HG03469 (cell line): ENCODE measurements around the gene BACH2.
"Not testable (repeated sequence)": the region's sequence is repeated elsewhere in the genome, so short reads cannot be mapped to it uniquely, and the experiment has no call there.

Experiments used
- ATAC-seq: cut with Tn5 transposase; IDR thresholded peaks from one replicate; pipeline ENCODE4 v1.9.1; 2021; ENCODE audit warnings: mild to moderate bottlenecking, moderate library complexity, moderate number of reproducible peaks; ENCODE audit not compliant: unreplicated experiment

Gene BACH2

DNA sequence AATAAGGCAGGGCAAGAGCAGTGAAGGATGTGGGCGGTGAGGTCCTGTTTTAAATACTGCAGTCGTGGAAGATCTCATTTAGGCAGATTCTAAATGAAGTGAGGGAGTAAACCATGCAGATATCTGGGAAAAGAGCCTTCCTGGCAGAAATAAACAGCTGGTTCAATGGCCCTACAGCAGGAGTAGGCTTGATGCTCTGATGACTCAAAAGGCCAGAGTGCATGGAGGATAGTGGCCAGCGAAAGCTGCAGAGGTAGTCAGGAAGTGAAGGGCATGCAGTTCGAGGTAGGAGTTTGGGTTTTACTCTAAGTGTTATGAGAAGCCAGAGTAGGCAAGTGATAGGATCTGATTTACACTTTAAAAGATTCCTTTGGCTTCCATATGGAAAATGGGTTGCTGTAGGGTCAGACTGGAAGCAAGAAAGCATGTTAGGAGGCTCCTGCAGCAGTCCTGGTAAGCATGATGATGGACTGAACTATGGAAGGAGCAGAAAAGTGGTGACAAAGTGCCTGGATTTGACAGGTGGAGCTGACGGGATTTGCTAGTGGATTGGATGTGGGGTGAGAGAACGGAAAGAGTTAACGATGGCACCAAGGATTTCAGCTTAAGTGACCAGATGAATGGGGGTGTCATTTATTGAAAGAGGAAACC, 252.3 kb downstream of the BACH2 start:
- ATAC-seq: no peak

DNA sequence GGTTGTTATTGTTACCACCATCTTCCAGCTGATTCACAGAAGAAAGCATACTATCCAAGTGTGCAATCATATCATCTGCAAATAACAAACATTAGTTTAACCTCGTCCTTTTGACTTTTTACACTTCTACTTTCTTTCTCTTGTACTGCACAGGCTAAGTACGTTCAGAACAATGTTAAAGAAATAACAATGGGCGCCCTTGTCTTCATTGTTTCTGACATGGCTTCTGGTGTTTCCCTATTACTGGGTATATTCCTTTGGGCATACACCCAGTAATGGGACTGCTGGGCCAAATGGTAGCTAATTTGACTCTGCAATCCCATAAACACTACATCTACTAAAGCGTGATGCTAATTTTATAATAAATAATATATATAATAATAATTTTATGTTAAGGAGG, 255.7 kb downstream of the BACH2 start:
- ATAC-seq: no peak

DNA sequence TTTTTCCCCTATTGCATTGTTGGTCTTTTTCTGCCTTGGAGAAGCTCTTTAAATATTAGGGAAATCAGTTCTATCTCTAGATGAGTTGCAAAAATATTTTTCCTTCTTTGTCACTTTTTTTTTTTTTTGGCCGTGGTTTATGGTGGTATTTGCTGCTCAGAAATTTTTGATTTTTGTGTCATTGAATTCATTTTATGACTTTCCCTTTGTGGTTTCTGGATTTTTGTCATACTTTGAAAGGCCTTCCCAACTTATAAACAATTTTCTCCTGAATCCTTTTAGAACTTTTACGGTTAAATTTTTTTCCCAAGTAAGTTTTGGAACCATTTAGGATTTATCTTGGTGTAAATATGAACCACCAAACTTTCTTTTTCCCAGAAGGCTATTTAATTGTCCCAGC, 256.7 kb downstream of the BACH2 start:
- no peak for ATAC-seq

DNA sequence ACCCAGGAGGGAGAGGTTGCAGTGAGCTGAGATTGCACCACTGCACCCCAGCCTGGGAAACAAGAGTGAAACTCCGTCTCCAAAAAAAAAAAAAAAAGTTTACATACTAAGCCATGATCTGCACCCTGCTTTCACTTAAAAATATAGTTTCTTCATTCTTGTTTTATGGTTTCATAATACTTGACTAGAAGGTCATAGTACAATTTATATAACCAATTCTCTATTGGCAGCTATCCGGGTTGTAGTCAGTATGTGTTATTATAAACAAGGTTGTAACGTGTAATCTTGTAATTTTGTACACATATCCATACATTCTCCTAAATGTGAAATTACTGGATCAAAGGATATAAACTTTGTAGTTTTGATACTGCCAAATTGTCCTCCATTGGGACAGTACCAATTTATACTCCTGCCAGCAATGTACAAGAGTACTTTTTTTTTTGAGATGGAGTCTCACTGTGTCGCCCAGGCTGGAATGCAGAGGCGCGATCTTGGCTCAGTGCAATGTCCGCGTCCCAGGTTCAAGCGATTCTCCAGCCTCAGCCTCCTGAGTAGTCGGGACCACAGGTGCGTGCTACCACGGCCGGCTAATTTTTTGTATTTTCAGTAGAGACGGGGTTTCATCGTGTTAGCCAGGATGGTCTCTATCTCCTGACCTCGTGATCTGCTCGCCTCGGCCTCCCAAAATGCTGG, 257.5 kb downstream of the BACH2 start:
- ATAC-seq: no peak

DNA sequence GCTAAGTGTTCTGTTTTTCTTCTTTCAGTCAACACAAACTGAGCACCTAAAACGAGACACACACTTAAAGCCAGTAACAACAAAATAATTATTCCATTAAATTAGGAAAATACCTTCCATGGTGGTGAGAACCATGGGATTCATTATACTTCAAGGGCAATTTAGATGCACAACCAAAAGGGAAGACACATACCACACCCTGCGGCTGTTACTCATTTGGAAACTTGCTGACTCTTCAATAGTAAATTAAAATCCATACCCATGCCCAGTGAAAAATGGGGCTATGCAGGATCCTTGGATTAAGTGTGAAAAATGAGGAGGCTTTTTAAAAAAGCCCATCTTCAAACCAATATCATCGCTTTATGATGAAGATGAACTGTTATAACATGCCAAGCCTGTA, 259.7 kb downstream of the BACH2 start:
- no peak for ATAC-seq

DNA sequence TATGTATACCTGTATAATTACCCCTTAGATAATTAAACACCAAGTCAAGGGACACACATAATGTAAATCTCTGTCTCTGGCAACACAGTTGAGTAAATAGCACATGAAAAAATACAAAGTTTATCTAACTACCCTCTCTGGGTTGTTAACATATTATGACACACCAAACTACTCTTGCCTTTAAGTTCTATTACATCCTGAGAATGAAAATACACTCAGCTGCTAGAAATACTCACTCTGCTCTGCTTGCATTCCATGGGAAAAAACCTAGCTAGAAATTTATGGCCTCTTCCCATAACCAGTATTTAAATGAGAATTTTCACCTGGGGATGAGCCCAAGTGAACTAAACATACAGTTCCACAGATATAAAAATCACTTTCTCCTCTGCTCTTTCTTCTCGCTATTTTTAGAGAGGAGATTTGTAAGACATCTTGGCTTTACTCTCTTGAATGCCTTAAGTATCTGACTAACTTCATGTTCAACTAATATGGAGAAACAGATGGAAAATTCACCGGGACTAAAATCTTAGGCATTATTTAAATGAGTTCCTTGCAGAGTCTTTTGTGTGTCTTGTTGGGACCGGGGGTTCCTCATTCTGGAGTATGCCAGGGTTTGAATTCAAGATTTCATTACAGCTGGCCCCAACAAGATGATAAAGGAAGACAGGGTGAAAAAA, 261.5 kb downstream of the BACH2 start:
- no peak for ATAC-seq

DNA sequence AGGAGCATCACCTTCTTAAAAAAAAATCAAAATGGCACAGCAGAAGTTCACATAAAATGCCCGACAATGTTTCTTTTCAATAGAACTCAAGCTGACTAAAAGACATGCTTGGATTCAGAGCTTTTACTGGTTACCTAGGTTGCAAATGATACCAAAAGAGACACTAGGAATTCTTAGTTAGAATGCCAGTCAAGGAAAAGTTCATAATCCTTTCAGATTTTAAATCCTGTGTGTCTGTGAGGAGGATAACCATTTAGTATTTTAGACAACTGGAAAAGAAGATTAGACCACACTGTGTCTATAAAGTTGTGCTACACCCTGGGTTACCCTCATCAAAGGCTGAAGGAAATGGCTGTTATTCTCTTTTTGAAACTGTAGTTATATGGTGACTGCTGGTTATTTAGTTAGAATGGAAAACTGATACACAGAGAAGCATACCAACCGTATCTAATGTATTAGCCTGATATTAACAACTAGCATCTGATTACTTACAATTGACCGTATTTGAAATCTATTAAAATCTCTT, 262.8 kb downstream of the BACH2 start:
- ATAC-seq: no peak

DNA sequence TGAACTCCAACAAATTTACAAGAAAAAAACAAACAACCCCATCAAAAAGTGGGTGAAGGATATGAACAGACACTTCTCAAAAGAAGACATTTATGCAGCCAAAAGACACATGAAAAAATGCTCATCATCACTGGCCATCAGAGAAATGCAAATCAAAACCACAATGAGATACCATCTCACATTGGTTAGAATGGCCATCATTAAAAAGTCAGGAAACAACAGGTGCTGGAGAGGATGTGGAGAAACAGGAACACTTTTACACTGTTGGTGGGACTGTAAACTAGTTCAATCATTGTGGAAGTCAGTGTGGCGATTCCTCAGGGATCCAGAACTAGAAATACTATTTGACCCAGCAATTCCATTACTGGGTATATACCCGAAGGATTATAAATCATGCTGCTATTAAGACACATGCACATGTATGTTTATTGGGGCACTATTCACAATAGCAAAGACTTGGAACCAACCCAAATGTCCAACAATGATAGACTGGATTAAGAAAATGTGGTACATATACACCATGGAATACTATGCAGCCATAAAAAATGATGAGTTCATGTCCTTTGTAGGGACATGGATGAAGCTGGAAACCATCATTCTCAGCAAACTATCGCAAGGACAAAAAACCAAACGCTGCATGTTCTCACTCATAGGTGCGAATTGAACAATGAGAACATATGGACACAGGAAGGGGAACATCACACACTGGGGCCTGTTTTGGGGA, 264.0 kb downstream of the BACH2 start:
- not testable (repeated sequence) for ATAC-seq

DNA sequence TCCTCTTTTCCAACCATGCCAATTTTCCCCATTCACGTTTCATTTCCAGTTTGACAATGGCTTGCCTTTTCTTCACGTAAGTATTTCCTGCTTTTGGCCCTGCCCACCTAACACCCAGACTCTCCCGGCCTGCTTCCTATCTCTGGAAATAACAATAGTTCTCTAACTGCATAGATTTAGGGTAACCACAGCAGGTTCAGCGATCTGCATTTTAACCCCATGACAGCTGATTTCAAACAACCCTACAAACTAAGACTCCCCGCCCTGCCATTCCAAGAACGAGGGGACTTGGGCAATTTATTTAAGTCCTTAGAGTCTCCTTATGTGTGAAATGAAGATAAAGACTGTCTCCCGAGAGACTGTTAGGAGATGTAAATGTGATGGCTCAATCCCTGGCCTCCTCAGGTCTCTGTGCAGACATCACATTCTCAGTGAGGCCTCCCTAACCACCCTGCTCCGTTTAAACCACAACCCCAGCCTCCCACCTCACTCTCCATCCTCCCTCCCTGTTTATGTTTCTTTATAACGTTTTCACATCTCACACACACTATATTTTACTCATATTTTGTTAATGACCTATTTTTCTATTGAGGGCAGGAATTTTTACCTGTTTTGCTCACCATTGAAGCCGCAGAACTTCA, 267.5 kb downstream of the BACH2 start:
- no peak for ATAC-seq

DNA sequence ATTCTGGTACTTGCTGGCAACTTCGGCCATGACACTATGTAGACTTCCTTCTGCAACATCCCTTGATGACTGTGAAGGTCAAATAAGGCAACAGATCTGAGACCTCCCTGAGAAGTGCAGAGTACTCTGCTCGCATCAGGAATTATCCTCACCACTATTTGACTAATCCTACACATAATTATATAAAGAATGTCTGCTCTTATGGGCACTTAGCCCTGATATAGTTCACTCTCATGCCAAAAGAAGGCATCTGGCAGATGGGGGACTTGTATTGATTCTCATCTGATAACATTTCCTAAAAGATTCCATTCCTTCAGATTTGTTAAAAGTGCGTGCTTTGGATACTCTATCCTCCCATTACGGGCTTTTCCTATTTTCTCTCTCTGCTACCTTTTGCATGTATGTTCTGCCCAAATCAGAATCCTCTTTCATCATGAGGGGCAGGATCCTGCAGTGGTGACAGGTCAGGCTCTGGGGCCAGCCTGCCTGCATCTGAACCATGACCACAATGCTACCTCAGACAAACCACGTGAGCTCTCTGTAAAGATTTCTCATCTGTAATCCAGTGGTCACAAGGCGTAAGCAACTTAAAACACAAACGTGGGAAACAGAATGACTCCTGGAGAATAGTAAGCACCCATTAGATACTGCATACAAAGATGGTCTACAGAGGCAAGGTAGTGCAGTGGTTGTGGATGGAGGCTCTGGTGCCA, 268.4 kb downstream of the BACH2 start:
- ATAC-seq: no peak

DNA sequence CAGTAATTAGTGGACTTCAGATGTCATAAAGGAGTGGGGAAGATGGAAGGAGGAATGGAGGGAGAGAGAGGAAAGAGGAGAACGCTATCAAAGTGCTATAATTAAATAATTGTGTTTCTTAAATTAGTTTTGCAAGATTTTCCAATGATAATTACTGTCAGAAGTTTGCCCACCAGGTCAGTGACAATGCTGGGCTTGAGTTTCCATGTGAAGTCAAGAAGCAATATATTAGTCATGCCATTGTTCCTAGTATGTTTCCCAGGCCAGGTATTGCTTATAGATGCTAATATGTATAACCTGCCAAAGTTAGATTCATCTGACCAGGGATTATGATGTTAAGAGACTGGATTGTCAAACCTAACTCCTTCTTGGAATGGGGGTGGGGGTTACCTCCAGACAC, 270.4 kb downstream of the BACH2 start:
- no peak for ATAC-seq

DNA sequence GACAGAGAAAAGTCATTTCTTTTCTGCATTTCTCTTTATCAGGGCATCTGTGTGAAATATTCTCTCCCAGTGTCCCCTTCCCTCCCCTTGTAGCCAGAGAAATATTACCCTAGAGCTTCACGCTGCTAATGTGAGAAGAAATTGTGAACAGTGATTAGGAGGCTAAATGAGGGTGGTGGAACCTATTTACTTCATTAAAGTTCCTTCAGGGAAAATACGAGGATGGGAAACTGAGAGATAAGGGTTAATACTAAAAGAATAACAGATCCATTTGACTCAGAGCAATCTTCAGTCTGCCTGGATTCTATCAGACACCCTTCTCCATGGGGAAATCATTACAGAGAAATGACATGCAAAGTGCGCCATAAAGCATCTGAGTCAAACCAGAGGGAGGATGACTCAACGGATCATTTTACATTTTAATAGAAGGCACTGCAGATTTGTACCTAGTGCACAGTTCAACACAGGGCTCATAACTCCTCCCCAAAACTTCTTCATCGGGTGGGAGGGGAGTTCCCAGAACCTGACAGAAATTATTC, 271.1 kb downstream of the BACH2 start:
- no peak for ATAC-seq

DNA sequence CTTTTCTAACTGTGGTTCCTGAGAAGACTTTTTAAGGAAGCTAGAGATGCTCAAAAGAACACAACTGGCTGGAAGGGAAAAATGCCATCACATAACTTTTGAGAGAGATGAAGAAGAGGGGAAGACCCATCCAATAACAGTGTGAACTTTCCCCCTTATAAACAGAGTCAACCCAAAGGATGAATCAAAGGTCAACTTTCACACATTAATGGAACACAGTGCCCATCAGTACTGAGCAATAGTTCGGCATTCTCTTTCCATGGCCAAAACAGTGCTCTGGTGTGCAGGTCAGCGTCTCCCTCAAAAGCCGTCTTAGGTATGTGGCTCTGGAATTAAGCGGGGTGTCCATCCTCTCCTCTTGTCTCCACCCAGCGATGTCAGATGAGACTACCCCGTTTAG, 272.0 kb downstream of the BACH2 start:
- no peak for ATAC-seq

DNA sequence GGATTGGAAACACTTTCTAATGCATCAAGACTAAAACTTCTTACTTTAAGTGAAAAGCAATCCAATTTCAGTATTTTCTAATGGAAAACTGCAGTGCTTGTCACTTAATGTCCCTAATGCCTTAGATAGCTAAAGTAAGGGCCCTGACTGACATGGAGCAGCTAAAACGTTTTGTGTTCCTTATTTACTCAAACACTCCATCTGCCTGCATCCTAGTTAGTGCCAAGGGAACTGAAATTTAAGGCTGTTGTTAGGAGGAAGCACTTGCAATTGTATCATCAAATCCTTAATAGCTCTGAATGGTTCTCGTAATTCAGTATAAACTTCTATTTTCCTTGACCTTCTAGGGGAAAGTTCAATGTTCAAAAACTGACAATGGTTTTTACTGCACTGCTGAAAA, 274.9 kb downstream of the BACH2 start:
- no peak for ATAC-seq

DNA sequence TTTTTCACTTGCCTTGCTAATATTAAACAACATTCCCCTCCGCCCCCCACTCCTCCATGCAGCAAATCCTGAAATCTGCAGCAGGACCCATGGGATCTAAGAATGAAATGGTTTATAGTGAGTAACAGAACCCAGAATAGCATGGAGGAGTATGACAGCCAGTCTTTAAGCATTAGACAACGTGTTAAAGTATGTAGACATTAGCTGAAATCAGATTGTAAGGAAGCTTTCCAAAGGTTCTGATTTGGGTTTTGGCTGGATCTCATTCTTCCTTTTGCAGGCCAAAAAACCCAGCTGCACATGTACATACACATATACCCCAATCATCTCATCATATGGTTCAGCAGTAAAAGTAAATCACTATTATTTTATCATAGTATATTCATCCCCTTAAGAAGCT, 275.9 kb downstream of the BACH2 start:
- ATAC-seq: no peak

DNA sequence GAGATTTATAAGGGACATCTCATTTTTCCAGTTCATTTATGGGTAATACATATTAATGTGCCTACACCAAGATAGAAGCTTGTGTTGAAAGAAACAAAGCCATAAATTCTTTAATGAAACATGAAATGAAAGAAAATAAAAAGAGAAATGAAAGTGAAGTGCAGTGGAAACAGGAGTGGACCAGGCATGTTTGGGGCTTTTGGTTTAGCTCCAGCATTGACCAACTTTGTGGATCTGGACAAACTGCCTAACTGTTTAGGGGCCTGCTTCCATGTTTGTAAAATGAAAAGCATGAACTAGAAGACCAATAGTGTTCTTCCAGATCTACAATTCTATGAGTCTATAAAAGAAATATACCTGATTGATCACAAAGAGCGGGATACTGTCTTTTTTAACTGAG, 277.4 kb downstream of the BACH2 start:
- no peak for ATAC-seq

DNA sequence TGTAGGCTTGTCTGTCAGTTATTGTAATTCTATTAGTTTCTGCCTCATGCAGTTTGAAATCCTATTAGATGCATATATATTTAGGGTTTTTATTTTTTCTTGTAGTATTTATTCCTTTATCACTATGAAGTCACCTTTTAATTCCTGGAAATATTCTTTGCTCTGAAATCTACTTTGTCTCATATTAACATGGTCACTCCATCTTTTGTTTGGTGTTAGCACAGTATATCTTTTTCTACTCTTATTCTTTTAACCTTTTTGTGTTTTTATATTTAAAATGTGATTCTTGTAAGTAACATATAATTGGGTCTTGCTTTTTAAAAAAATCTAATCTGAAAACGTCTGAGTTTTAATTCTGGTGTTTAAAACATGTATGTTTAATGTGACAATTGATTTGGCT, 280.8 kb downstream of the BACH2 start:
- ATAC-seq: no peak

DNA sequence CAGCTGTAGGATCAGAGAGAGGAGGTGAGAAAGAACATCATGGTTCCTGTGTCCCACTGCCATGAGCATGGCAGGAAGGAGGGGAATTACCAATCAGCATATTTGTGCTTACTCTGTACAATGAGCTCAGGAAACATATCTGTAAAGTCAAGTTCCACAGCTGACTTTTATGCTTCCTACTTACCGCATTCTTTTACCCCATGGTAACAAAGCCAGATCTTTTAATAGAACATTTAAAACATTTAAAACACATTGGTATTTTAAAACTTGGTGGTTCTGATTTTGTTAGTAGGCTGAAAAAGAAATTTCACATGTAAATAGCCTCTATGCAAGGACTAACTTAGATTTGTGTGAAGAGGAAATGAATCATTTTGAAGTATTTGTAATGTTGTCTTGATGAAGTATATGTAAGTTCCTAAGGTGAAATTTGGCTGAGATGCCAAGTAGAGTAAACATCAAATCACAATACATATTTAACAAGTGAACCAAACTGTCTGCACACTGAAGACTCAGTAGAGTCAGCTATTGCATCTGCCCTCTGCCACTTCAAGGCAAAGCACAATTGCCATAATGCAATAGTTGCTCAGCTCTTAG, 287.6 kb downstream of the BACH2 start:
- no peak for ATAC-seq

DNA sequence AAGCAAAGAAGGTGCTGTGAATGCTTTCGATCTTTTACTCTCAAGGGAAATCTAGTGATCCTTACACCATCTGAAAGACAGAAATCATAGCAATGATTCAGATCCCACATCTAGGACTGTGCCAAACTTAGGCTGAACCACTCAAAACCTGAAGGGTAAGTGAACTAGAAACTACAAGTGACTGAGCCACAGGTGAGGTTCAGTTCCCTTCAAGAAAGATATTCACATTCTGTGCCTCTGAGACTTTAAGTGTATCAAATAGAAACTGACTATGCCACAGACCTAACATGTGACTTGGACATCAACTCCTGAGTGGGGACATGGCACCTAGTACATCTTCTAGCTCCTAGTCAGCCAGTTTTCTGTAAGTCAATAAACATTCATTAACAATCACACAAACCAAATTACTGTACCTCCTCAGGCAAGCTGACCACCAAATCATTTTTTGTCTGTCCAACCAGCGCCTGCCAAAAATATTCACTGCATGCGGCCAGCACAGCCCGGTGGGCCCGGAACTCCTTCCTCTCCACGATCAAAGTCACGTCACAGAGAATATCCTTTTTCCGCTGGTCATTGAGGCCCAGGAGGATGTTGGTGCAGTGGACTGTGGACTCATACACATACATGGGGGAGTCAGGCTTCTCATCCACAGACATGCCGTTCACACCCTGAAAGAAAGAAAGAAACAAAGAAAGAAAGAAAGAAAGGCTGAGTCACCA, 288.3 kb downstream of the BACH2 start:
- no peak for ATAC-seq
